Cardiac muscle cell (in vitro differentiated cells and primary cell): ENCODE measurements around the gene AMPD2. TPM values are rescaled to one million over a fixed set of nuclear protein-coding genes. Genes with fewer than 3 reads are reported as not detected.
A peak's percentile ranks its signal among the peaks of the same experiment; 100 is the strongest.

Experiments used
- DNase-seq, 2 donors: peaks; one replicate each; pipeline versions ENCODE4 v3.0.0 to v3.0.0-alpha.2; 2010 to 2017; ENCODE audit warnings: low read depth in 1 of 2, low spot score in 1 of 2
- H3K27ac ChIP-seq: fragments of 200-600 bp; sonication (generic); 2 replicates; pipeline ENCODE4 v1.5.1; 2016
- H3K27me3 ChIP-seq: fragments of 200-600 bp; sonication (generic); 2 replicates; pipeline ENCODE4 v1.6.0; 2016; ENCODE audit warnings: control low read depth
- H3K36me3 ChIP-seq: fragments of 200-600 bp; sonication (generic); 2 replicates; pipeline ENCODE4 v1.5.1; 2016; ENCODE audit warnings: control low read depth
- H3K4me1 ChIP-seq: fragments of 200-600 bp; sonication (generic); 2 replicates; pipeline ENCODE4 v1.8.1; 2017; ENCODE audit warnings: low read depth, mild to moderate bottlenecking, mixed run types
- H3K4me3 ChIP-seq: fragments of 200-600 bp; sonication (generic); 2 replicates; pipeline ENCODE4 v1.5.1; 2016; ENCODE audit warnings: mild to moderate bottlenecking
- H3K9me3 ChIP-seq: fragments of 200-600 bp; sonication (generic); 2 replicates; pipeline ENCODE4 v1.5.1; 2017; ENCODE audit warnings: low read depth, mild to moderate bottlenecking, control low read depth
- polyA plus RNA-seq: library from polyadenylated mRNA; unstranded; fragments of >200 nt; fragmentation: Nextera tagmentation; extraction: Ambion mirVana; gene quantifications from 2 replicates; pipeline ENCODE4 v1.2.1, GENCODE V29; 2016
- total RNA-seq: library from RNA; depleted of rRNA; stranded (reverse); fragments of >200 nt; gene quantifications from 2 replicates; pipeline ENCODE4 v1.2.3, GENCODE V29; 2016
- TF ChIP-seq, protein P1 (sequence below): IDR thresholded peaks from 2 replicates; pipeline ENCODE4 v1.5.1; 2012; ENCODE audit warnings: low read depth, mild to moderate bottlenecking, low read length

AMPD2 gene
- total and polyA plus RNA-seq, 2 experiments from 2014 or later, result 47.9 to 116 TPM

DNA sequence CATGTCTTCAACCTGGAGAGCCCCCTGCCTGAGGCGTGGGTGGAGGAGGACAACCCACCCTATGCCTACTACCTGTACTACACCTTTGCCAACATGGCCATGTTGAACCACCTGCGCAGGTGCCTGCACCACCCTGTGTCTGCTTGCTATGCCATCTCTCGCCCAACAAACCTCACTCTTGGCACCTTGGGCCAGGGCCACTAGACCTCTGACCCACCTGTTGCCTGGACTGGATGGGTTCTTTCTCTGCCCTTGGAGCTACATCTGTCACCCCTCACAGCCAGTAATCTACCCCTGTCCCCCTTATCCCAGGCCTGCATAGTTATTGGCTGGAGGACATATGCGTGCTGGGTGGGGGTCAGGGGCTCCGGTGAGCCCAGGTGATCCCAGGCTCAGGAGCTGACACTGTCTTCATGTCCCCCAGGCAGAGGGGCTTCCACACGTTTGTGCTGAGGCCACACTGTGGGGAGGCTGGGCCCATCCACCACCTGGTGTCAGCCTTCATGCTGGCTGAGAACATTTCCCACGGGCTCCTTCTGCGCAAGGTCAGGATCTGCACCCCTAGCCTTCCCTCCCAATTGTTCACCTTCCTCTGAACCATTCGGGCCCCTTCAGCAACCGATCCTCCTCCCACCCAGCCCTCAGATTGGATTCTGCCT lies 9.9 kb downstream of the AMPD2 start:
- Histone ChIP-seq H3K27me3 (no peaks in the 10 kb centered on the region), H3K27ac (no peak overlapping the region), H3K9me3 (no peaks in the 10 kb centered on the region), H3K4me3 (no peak overlapping the region), H3K4me1 (no peaks in the 10 kb centered on the region), H3K36me3 (peaks cover 11% of the 10 kb centered on the region)
- no peak for DNase-seq
- TF ChIP-seq, protein P1, sequence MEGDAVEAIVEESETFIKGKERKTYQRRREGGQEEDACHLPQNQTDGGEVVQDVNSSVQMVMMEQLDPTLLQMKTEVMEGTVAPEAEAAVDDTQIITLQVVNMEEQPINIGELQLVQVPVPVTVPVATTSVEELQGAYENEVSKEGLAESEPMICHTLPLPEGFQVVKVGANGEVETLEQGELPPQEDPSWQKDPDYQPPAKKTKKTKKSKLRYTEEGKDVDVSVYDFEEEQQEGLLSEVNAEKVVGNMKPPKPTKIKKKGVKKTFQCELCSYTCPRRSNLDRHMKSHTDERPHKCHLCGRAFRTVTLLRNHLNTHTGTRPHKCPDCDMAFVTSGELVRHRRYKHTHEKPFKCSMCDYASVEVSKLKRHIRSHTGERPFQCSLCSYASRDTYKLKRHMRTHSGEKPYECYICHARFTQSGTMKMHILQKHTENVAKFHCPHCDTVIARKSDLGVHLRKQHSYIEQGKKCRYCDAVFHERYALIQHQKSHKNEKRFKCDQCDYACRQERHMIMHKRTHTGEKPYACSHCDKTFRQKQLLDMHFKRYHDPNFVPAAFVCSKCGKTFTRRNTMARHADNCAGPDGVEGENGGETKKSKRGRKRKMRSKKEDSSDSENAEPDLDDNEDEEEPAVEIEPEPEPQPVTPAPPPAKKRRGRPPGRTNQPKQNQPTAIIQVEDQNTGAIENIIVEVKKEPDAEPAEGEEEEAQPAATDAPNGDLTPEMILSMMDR, result no peak

DNA sequence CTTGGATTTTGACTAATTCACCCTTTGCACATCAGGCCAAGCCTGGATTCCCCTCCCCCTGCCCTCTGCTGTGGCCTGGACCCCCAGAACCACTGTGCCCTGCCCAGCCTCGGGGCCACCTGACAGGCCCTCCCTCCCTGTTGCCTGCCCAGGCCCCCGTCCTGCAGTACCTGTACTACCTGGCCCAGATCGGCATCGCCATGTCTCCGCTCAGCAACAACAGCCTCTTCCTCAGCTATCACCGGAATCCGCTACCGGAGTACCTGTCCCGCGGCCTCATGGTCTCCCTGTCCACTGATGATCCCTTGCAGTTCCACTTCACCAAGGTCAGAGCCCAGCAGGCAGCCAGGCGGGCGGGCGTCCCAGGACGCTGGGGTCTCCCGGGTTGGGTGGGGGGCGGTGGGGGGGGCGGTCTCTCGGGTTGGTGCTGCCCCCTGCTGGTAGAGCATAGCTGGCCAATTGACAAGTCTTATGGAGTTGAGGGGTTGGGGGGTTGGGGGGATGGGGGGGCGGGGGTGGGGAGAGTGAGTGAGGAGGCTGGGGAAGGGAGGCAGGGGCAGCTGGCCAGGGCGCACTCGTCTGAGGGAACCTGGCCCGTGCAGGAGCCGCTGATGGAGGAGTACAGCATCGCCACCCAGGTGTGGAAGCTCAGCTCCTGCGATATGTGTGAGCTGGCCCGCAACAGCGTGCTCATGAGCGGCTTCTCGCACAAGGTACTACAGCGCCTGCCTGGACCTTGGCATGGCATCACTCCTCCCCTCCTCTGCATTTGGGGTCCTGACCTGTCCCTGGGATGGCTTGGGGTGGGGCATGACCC lies 10.7 kb downstream of the AMPD2 start:
- H3K36me3 ChIP-seq, result peaks cover 11% of the 10 kb centered on the region
- no peaks in the 10 kb centered on the region for H3K27me3 ChIP-seq
- DNase-seq, result peak in 1 of 2 donors; percentile 45
- TF ChIP-seq, protein P1, result no peak
- H3K4me3 ChIP-seq, result no peak overlapping the region
- no peak overlapping the region for H3K27ac ChIP-seq
- no peaks in the 10 kb centered on the region for H3K9me3 ChIP-seq
- no peaks in the 10 kb centered on the region for H3K4me1 ChIP-seq

DNA sequence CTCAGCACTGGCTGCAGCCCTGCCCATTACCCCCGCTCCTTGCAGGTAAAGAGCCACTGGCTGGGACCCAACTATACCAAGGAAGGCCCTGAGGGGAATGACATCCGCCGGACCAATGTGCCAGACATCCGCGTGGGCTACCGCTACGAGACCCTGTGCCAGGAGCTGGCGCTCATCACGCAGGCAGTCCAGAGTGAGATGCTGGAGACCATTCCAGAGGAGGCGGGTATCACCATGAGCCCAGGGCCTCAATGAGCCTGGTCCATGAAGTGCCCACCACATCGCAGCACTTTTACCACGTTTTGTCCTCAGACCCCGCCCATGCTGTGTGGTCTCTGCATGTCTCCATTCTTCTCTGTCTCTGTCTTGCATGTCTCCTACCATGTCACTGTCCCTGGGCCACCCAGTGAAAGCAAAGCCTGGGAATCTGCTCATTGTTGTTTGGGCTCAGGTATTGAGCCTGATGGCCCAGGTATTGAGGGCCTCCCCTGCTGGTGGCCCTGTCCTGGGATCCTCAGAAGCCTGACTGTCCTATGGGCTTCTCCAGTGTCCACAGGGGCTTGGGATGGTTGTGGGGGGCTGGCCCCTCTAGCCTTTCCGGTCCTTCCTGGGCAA lies 11.4 kb downstream of the AMPD2 start:
- Histone ChIP-seq H3K4me1 (peaks cover 4% of the 10 kb centered on the region), H3K27me3 (no peaks in the 10 kb centered on the region), H3K4me3 (no peak overlapping the region), H3K27ac (no peak overlapping the region), H3K9me3 (no peaks in the 10 kb centered on the region), H3K36me3 (peaks cover 11% of the 10 kb centered on the region)
- TF ChIP-seq, protein P1, result no peak
- no peak for DNase-seq

DNA sequence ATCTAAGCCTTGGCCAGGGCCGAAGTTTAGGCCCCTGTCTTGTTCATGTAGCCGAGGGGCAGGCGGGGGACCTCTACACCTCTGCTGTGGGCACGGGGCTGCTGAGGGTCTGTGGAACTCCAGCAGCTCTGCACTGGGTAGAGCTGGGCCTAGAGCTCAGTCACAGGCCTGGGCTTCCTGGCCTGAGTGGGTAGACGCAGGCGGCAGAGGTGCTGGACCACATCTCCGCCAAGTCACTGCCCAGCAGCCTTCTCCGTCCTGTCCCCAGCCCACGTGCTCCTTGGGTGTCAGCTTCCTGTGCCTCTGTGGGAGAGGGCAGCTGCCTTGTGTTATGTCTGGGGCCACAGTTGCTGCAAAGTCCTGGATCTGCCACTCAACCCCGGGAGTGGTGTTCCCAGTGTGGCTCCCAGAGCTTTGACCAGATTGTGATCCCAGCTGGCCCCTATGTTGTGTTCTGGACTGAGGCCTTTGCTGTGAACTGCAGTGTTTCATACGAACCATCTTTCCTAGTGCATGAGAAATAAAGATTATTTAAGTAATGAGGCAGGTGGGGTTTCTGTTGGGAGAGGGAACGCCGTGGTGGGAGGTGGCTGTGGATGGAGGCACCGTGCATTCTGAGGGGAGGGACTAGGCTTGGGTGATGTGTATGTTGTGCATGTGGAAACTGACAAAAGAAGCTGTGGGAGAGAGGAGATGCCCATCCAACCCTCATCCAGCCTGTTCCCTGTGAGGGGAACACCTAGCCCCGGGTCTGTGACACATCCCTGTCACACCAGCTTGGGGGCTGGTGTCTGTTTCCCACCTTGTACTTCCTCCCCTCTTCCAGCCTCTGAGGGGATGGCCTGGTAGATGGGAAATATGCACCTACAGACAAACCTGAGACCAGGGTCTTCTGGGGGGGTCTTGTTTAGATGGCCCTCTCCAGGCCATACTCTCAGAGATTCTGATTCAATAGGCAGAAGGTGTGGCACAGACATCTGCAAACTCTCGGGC lies 12.2 kb downstream of the AMPD2 start:
- Histone ChIP-seq H3K36me3 (peaks cover 11% of the 10 kb centered on the region), H3K27ac (no peak overlapping the region)
- TF ChIP-seq, protein P1, result no peak

More for the DNA sequence above, 12.2 kb downstream of the AMPD2 start:
- no peaks in the 10 kb centered on the region for H3K27me3 ChIP-seq
- no peak overlapping the region for H3K4me3 ChIP-seq
- no peaks in the 10 kb centered on the region for H3K9me3 ChIP-seq
- no peak for DNase-seq
- peaks cover 8% of the 10 kb centered on the region for H3K4me1 ChIP-seq
